BLaER1 (cell line): ENCODE measurements around the gene PRR36.

Experiments
- H3K27ac ChIP-seq: shearing (Covaris generic); formaldehyde crosslinking; 2 replicates; pipeline ENCODE4 v1.8.1; 2022
- H3K27me3 ChIP-seq: shearing (Covaris generic); formaldehyde crosslinking; 2 replicates; pipeline ENCODE4 v1.8.1; 2022
- H3K36me3 ChIP-seq: shearing (Covaris generic); formaldehyde crosslinking; 2 replicates; pipeline ENCODE4 v1.8.1; 2022
- H3K4me1 ChIP-seq: shearing (Covaris generic); formaldehyde crosslinking; 2 replicates; pipeline ENCODE4 v1.8.1; 2022
- H3K4me2 ChIP-seq: shearing (Covaris generic); formaldehyde crosslinking; 2 replicates; pipeline ENCODE4 v1.8.1; 2022
- H3K4me3 ChIP-seq: shearing (Covaris generic); formaldehyde crosslinking; 2 replicates; pipeline ENCODE4 v1.8.1; 2022
- H3K9ac ChIP-seq: shearing (Covaris generic); formaldehyde crosslinking; 2 replicates; pipeline ENCODE4 v1.8.1; 2022
- H3K9me3 ChIP-seq: shearing (Covaris generic); formaldehyde crosslinking; 2 replicates; pipeline ENCODE4 v1.8.1; 2022
- H4K20me1 ChIP-seq: shearing (Covaris generic); formaldehyde crosslinking; 2 replicates; pipeline ENCODE4 v1.8.1; 2022
- Cebpa-rat ChIP-seq: shearing (Covaris generic); IDR thresholded peaks from 2 replicates; pipeline ENCODE4 v1.8.1; 2022

The PRR36 gene

GRCh38 chr19:7846155-7846646, 28.0 kb downstream of the PRR36 start:
- TF ChIP-seq Cebpa-rat, result no peak
- H3K9me3 ChIP-seq, result no peaks in the 10 kb centered on the region
- H3K4me2 ChIP-seq, result no peak overlapping the region
- no peaks in the 10 kb centered on the region for H3K36me3 ChIP-seq
- H3K4me3 ChIP-seq, result no peak overlapping the region
- no peak overlapping the region for H3K27ac ChIP-seq
- peaks cover 14% of the 10 kb centered on the region for H4K20me1 ChIP-seq
- no peak overlapping the region for H3K9ac ChIP-seq
- H3K27me3 ChIP-seq, result no peaks in the 10 kb centered on the region
- H3K4me1 ChIP-seq, result peaks cover 32% of the 10 kb centered on the region

- Histone ChIP-seq H3K27me3 (no peaks in the 10 kb centered on the region), H4K20me1 (peaks cover 14% of the 10 kb centered on the region), H3K4me3 (no peak overlapping the region), H3K4me2 (no peak overlapping the region), H3K4me1 (peaks cover 32% of the 10 kb centered on the region), H3K36me3 (no peaks in the 10 kb centered on the region), H3K27ac (no peak overlapping the region), H3K9me3 (no peaks in the 10 kb centered on the region), H3K9ac (no peak overlapping the region)
- TF ChIP-seq Cebpa-rat, result no peak
Measured at GRCh38 chr19:7845390-7846154, 28.6 kb downstream of the PRR36 start.

GRCh38 chr19:7844951-7845350, 29.2 kb downstream of the PRR36 start:
- no peak overlapping the region for H3K4me2 ChIP-seq

GRCh38 chr19:7844405-7844804, 29.8 kb downstream of the PRR36 start:
- H3K27ac ChIP-seq, result no peak overlapping the region
- no peak overlapping the region for H3K4me2 ChIP-seq
- peaks cover 14% of the 10 kb centered on the region for H4K20me1 ChIP-seq
- no peaks in the 10 kb centered on the region for H3K27me3 ChIP-seq
- H3K9me3 ChIP-seq, result no peaks in the 10 kb centered on the region
- no peak for TF ChIP-seq Cebpa-rat
- no peak overlapping the region for H3K9ac ChIP-seq
- no peaks in the 10 kb centered on the region for H3K36me3 ChIP-seq
- H3K4me1 ChIP-seq, result peaks cover 20% of the 10 kb centered on the region
- no peak overlapping the region for H3K4me3 ChIP-seq

More at GRCh38 chr19:7844951-7845350, 29.2 kb downstream of the PRR36 start:
- no peak overlapping the region for H3K27ac ChIP-seq
- H3K36me3 ChIP-seq, result no peaks in the 10 kb centered on the region
- no peak overlapping the region for H3K9ac ChIP-seq
- no peaks in the 10 kb centered on the region for H3K27me3 ChIP-seq
- peaks cover 26% of the 10 kb centered on the region for H3K4me1 ChIP-seq
- no peak overlapping the region for H3K4me3 ChIP-seq
- no peaks in the 10 kb centered on the region for H3K9me3 ChIP-seq
- TF ChIP-seq Cebpa-rat, result no peak
- peaks cover 14% of the 10 kb centered on the region for H4K20me1 ChIP-seq

- no peaks in the 10 kb centered on the region for H3K27me3 ChIP-seq
- peaks cover 13% of the 10 kb centered on the region for H3K4me1 ChIP-seq
- no peak overlapping the region for H3K4me2 ChIP-seq
- peaks cover 14% of the 10 kb centered on the region for H4K20me1 ChIP-seq
- TF ChIP-seq Cebpa-rat, result no peak
- no peak overlapping the region for H3K27ac ChIP-seq
- H3K9ac ChIP-seq, result no peak overlapping the region
- no peaks in the 10 kb centered on the region for H3K9me3 ChIP-seq
- no peak overlapping the region for H3K4me3 ChIP-seq
- H3K36me3 ChIP-seq, result no peaks in the 10 kb centered on the region
Measured at GRCh38 chr19:7843521-7843920, 30.7 kb downstream of the PRR36 start.

GRCh38 chr19:7842661-7843294, 31.4 kb downstream of the PRR36 start:
- Histone ChIP-seq H3K27ac (no peak overlapping the region), H3K4me3 (no peak overlapping the region), H3K4me2 (no peak overlapping the region), H3K9ac (no peak overlapping the region), H4K20me1 (peaks cover 14% of the 10 kb centered on the region), H3K9me3 (no peaks in the 10 kb centered on the region), H3K36me3 (no peaks in the 10 kb centered on the region), H3K27me3 (no peaks in the 10 kb centered on the region), H3K4me1 (peaks cover 6% of the 10 kb centered on the region)
- no peak for TF ChIP-seq Cebpa-rat

GRCh38 chr19:7841751-7842660, 32.2 kb downstream of the PRR36 start:
- TF ChIP-seq Cebpa-rat, result no peak
- Histone ChIP-seq H3K36me3 (no peaks in the 10 kb centered on the region), H3K4me2 (no peak overlapping the region), H3K9ac (no peak overlapping the region), H3K4me1 (peaks cover 6% of the 10 kb centered on the region), H3K27ac (no peak overlapping the region), H3K4me3 (no peak overlapping the region), H3K27me3 (no peaks in the 10 kb centered on the region), H4K20me1 (peaks cover 14% of the 10 kb centered on the region), H3K9me3 (no peaks in the 10 kb centered on the region)

GRCh38 chr19:7840629-7841028, 33.6 kb downstream of the PRR36 start:
- Histone ChIP-seq H3K4me1 (peaks cover 14% of the 10 kb centered on the region), H3K27me3 (no peaks in the 10 kb centered on the region), H3K9me3 (no peaks in the 10 kb centered on the region), H3K36me3 (no peaks in the 10 kb centered on the region), H4K20me1 (peaks cover 23% of the 10 kb centered on the region), H3K4me3 (no peak overlapping the region), H3K27ac (no peak overlapping the region), H3K4me2 (peak overlapping the region; percentile 27; the same call in 1 of the 2 replicates), H3K9ac (no peak overlapping the region)
- TF ChIP-seq Cebpa-rat, result no peak

GRCh38 chr19:7839476-7839875, 34.7 kb downstream of the PRR36 start:
- no peak overlapping the region for H3K9ac ChIP-seq
- H4K20me1 ChIP-seq, result peaks cover 14% of the 10 kb centered on the region
- peaks cover 16% of the 10 kb centered on the region for H3K4me1 ChIP-seq
- no peak for TF ChIP-seq Cebpa-rat
- H3K4me3 ChIP-seq, result no peak overlapping the region
- H3K4me2 ChIP-seq, result no peak overlapping the region
- H3K36me3 ChIP-seq, result no peaks in the 10 kb centered on the region
- H3K27me3 ChIP-seq, result no peaks in the 10 kb centered on the region
- no peaks in the 10 kb centered on the region for H3K9me3 ChIP-seq
- no peak overlapping the region for H3K27ac ChIP-seq
